SK-N-SH (cell line): ENCODE results near the gene PTBP2. TPM values are rescaled to one million over a fixed set of nuclear protein-coding genes. Genes with fewer than 3 reads are reported as not detected.
A peak's percentile ranks its signal among the peaks of the same experiment; 100 is the strongest.

Source experiments
- CTCF ChIA-PET: fragments of 300-600, 350-600 bp; formaldehyde crosslinking; extraction: SDS; loops from one replicate; lab custom pipeline; 2021; lab: Yijun Ruan, JAX
- POLR2A ChIA-PET: fragments of 350-600 bp; sonication (Branson Sonifier 250); formaldehyde crosslinking; extraction: SDS; loops from one replicate; lab custom pipeline; 2020; ENCODE audit warnings: antibody characterized with exemption, inconsistent platforms; lab: Yijun Ruan, JAX
- DNase-seq: peaks from one replicate; pipeline ENCODE4 v3.0.0; 2012
- H2AFZ ChIP-seq: fragments of 200-600 bp; sonication (generic); 2 replicates; pipeline ENCODE4 v1.8.1; 2016; ENCODE audit warnings: antibody characterized with exemption, mild to moderate bottlenecking, low read depth
- H3F3A ChIP-seq: fragments of 200-600 bp; sonication (generic); replicated peaks from 2 replicates; pipeline ENCODE3; 2016; ENCODE audit warnings: antibody characterized with exemption, mild to moderate bottlenecking; ENCODE audit not compliant: insufficient read depth
- H3K27ac ChIP-seq, 2 experiments: fragments of 200-500 bp in 1 of 2; fragments of 200-600 bp in 1 of 2; sonication (Bioruptor generic) in 1 of 2; sonication (generic), shearing (Covaris generic) in 1 of 2; 2 replicates each; pipeline versions ENCODE4 v1.5.1 to v1.6.1; 2014 to 2016; ENCODE audit warnings: low read depth in 2 of 2, inconsistent platforms in 1 of 2, low read length in 1 of 2, mild to moderate bottlenecking in 1 of 2, mixed read lengths in 1 of 2
- H3K27me3 ChIP-seq: fragments of 200-600 bp; sonication (generic), shearing (Covaris generic); 2 replicates; pipeline ENCODE4 v1.6.1; 2016; ENCODE audit warnings: mixed run types; ENCODE audit not compliant: insufficient read depth
- H3K36me3 ChIP-seq, 2 experiments: fragments of 200-500 bp in 1 of 2; fragments of 200-600 bp in 1 of 2; sonication (Bioruptor generic) in 1 of 2; sonication (generic) in 1 of 2; replicated peaks in 1 of 2; 2 replicates each; pipeline versions ENCODE3 to v1.5.1; 2014 to 2016; ENCODE audit warnings: low read length in 1 of 2, mild to moderate bottlenecking in 1 of 2; ENCODE audit not compliant: insufficient read depth in 2 of 2, control insufficient read depth in 1 of 2
- H3K4me1 ChIP-seq, 2 experiments: fragments of 200-500 bp in 1 of 2; fragments of 200-600 bp in 1 of 2; sonication (Bioruptor generic) in 1 of 2; sonication (generic), shearing (Covaris generic) in 1 of 2; 2 replicates each; pipeline versions ENCODE4 v1.5.1 to v1.6.1; 2014 to 2016; ENCODE audit warnings: low read depth in 1 of 2, low read length in 1 of 2, mixed run types in 1 of 2; ENCODE audit not compliant: insufficient read depth in 2 of 2, control insufficient read depth in 1 of 2
- H3K4me2 ChIP-seq: fragments of 200-600 bp; sonication (generic), shearing (Covaris generic); 2 replicates; pipeline ENCODE4 v1.6.1; 2017; ENCODE audit warnings: mixed run types
- H3K4me3 ChIP-seq, 2 experiments: fragments of 200-500 bp in 1 of 2; fragments of 200-600 bp in 1 of 2; sonication (Bioruptor generic) in 1 of 2; sonication (generic), shearing (Covaris generic) in 1 of 2; 2 replicates each; pipeline versions ENCODE4 v1.5.1 to v1.8.1; 2014 to 2016; ENCODE audit warnings: low read depth in 2 of 2, inconsistent platforms in 1 of 2, low read length in 1 of 2, mild to moderate bottlenecking in 1 of 2, mixed read lengths in 1 of 2, moderate library complexity in 1 of 2
- H3K79me2 ChIP-seq: fragments of 200-600 bp; sonication (generic); 2 replicates; pipeline ENCODE4 v1.8.1; 2017; ENCODE audit warnings: mild to moderate bottlenecking; ENCODE audit not compliant: insufficient read depth
- H3K9ac ChIP-seq: fragments of 200-600 bp; sonication (generic); 2 replicates; pipeline ENCODE4 v1.6.1; 2017; ENCODE audit warnings: mixed run types
- H3K9me2 ChIP-seq: fragments of 200-600 bp; sonication (generic); 2 replicates; pipeline ENCODE4 v1.6.1; 2017; ENCODE audit warnings: mixed run types
- H3K9me3 ChIP-seq: fragments of 200-600 bp; sonication (generic); 2 replicates; pipeline ENCODE4 v1.6.1; 2017; ENCODE audit warnings: mixed run types, mild to moderate bottlenecking, moderate library complexity
- H4K20me1 ChIP-seq: fragments of 200-600 bp; sonication (generic); 2 replicates; pipeline ENCODE4 v1.6.1; 2017; ENCODE audit warnings: mild to moderate bottlenecking, mixed run types; ENCODE audit not compliant: insufficient read depth
- CHD2 ChIP-seq: fragments of 150-350 bp; IDR thresholded peaks from 2 replicates; pipeline ENCODE4 v1.6.1; 2018; ENCODE audit warnings: low read length; ENCODE audit not compliant: partially characterized antibody
- CTCF ChIP-seq: fragments of 200-600 bp; sonication (generic); IDR thresholded peaks from 2 replicates; pipeline ENCODE4 v1.6.1; 2017; ENCODE audit warnings: antibody characterized with exemption, mild to moderate bottlenecking, moderate library complexity
- EP300 ChIP-seq, 2 experiments: IDR thresholded peaks; 2 replicates each; pipeline versions ENCODE4 v1.4.0 to v1.6.1; 2012; ENCODE audit warnings: borderline replicate concordance in 1 of 2, low read depth in 1 of 2, low read length in 1 of 2
- FOXJ3 ChIP-seq: sonication (generic); formaldehyde crosslinking; IDR thresholded peaks from 2 replicates; pipeline ENCODE4 v1.5.1; 2020; ENCODE audit warnings: mild to moderate bottlenecking, missing genetic modification reagents
- FOXM1 ChIP-seq: IDR thresholded peaks from 2 replicates; pipeline ENCODE4 v1.4.0; 2012; ENCODE audit warnings: low read depth, mild to moderate bottlenecking
- GATA2 ChIP-seq: sonication (generic); formaldehyde crosslinking; IDR thresholded peaks from 2 replicates; pipeline ENCODE4 v1.5.0; 2020; ENCODE audit warnings: mild to moderate bottlenecking, missing genetic modification reagents
- MXI1 ChIP-seq: IDR thresholded peaks from 2 replicates; pipeline ENCODE4 v1.6.1; 2012; ENCODE audit warnings: mild to moderate bottlenecking, low read depth, low read length, improper control_type of control experiment
- RAD21 ChIP-seq: IDR thresholded peaks from 2 replicates; pipeline ENCODE4 v1.6.1; 2012; ENCODE audit warnings: mild to moderate bottlenecking, low read length
- REST ChIP-seq: IDR thresholded peaks from 2 replicates; pipeline ENCODE4 v1.6.1; 2012; ENCODE audit warnings: mild to moderate bottlenecking, low read depth, low read length, moderate library complexity
- RXRA ChIP-seq: IDR thresholded peaks from 2 replicates; pipeline ENCODE4 v1.4.0; 2012; ENCODE audit warnings: low read depth, mild to moderate bottlenecking, borderline replicate concordance
- SMC3 ChIP-seq: IDR thresholded peaks from 2 replicates; pipeline ENCODE4 v1.6.1; 2012; ENCODE audit warnings: low read depth, low read length, improper control_type of control experiment
- TEAD4 ChIP-seq: IDR thresholded peaks from 2 replicates; pipeline ENCODE4 v1.4.0; 2012; ENCODE audit warnings: mild to moderate bottlenecking, borderline replicate concordance; ENCODE audit not compliant: insufficient read depth
- polyA plus RNA-seq, 3 experiments: library from polyadenylated mRNA; depleted of rRNA; stranded (reverse); fragments of >200 nt; gene quantifications; 2 replicates each; pipeline ENCODE4 v1.2.3, GENCODE V29; 2012
- TF ChIP-seq, protein P1 (sequence below): IDR thresholded peaks from 2 replicates; pipeline ENCODE4 v1.4.0; 2012; ENCODE audit warnings: low read depth, borderline replicate concordance

Gene PTBP2
- polyA plus RNA-seq, 1 of the 3 experiments (the other 2 are of a cell fraction), result 7.3 TPM

GRCh38 chr1:96842215-96842614 is 120.6 kb downstream of the PTBP2 start:
- H4K20me1 ChIP-seq, result no peaks in the 10 kb centered on the region
- no peak overlapping the region for H3K27ac ChIP-seq
- no peaks in the 10 kb centered on the region for H3K9me2 ChIP-seq
- CTCF ChIA-PET, result interaction anchor here (0.7 kb wide), 1 partner anchor 467 kb away, joined by 3 read pairs; no protein-coding TSS in a partner anchor
- H3F3A ChIP-seq, result no peaks in the 10 kb centered on the region
- no peak overlapping the region for H3K4me2 ChIP-seq
- no peak for TF ChIP-seq FOXM1
- TF ChIP-seq, protein P1, sequence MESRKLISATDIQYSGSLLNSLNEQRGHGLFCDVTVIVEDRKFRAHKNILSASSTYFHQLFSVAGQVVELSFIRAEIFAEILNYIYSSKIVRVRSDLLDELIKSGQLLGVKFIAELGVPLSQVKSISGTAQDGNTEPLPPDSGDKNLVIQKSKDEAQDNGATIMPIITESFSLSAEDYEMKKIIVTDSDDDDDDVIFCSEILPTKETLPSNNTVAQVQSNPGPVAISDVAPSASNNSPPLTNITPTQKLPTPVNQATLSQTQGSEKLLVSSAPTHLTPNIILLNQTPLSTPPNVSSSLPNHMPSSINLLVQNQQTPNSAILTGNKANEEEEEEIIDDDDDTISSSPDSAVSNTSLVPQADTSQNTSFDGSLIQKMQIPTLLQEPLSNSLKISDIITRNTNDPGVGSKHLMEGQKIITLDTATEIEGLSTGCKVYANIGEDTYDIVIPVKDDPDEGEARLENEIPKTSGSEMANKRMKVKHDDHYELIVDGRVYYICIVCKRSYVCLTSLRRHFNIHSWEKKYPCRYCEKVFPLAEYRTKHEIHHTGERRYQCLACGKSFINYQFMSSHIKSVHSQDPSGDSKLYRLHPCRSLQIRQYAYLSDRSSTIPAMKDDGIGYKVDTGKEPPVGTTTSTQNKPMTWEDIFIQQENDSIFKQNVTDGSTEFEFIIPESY, result no peak
- TF ChIP-seq SMC3, result no peak
- no peak for TF ChIP-seq GATA2
- no peak for TF ChIP-seq RXRA
- TF ChIP-seq REST, result no peak
- TF ChIP-seq TEAD4, result no peak
- TF ChIP-seq CTCF, result peak; percentile 32; the same call in 1 of the 2 replicates
- TF ChIP-seq EP300 (IDR thresholded peaks at IDR 0.05; ENCODE audit: borderline replicate concordance in 1 of 2, low read depth in 1 of 2, low read length in 1 of 2), result no peak
- no peak for TF ChIP-seq FOXJ3 (CRISPR knock-in tag)
- TF ChIP-seq RAD21, result peak; percentile 48
- TF ChIP-seq MXI1, result no peak
- no peak for TF ChIP-seq CHD2
- POLR2A ChIA-PET, result no interaction called here
- H3K36me3 ChIP-seq, result no peaks in the 10 kb centered on the region
- H3K79me2 ChIP-seq, result no peaks in the 10 kb centered on the region
- H3K4me3 ChIP-seq, result no peak overlapping the region
- no peak overlapping the region for H3K9ac ChIP-seq
- no peaks in the 10 kb centered on the region for H3K27me3 ChIP-seq
- no peaks in the 10 kb centered on the region for H3K9me3 ChIP-seq
- H2AFZ ChIP-seq, result no peak overlapping the region
- H3K4me1 ChIP-seq, result peaks cover 0 to 2% of the 10 kb centered on the region in 2 experiments; a peak in 1 of 4 replicates
- DNase-seq, result no peak
